H1 (cell line): ENCODE data around the gene GABRG3. TPM values are rescaled to one million over a fixed set of nuclear protein-coding genes. Genes with fewer than 3 reads are reported as not detected.

ENCODE experiments used
- CTCF ChIA-PET: fragments of 300-600 bp; sonication (Branson Sonifier 250); formaldehyde crosslinking; loops from one replicate; lab custom pipeline; 2021; ENCODE audit not compliant: partially characterized antibody; lab: Charles Lee
- POLR2A ChIA-PET: fragments of 300-600 bp; sonication (Branson Sonifier 250); formaldehyde crosslinking; loops from one replicate; lab custom pipeline; 2021; ENCODE audit warnings: inconsistent platforms; ENCODE audit not compliant: partially characterized antibody; lab: Charles Lee
- DNase-seq, 2 experiments: peaks; one replicate each; pipeline versions ENCODE4 v3.0.0 to v3.0.0-alpha.2; 2010 to 2022; ENCODE audit warnings: low spot score in 2 of 2, low read depth in 1 of 2, mixed read lengths in 1 of 2
- FAIRE-seq: peaks from 2 replicates; lab custom pipeline; 2011; peaks lifted over from hg19 to GRCh38; lab: Jason Lieb, UNC
- H2AFZ ChIP-seq: 2 replicates; pipeline ENCODE4 v1.8.1; 2012; ENCODE audit warnings: low read length, inconsistent platforms
- H2AK5ac ChIP-seq: 2 replicates; pipeline ENCODE4 v1.6.1; 2013; ENCODE audit warnings: low read depth, low read length
- H2BK120ac ChIP-seq: replicated peaks from 2 replicates; pipeline ENCODE3; 2013; ENCODE audit warnings: low read depth, low read length, inconsistent platforms
- H2BK12ac ChIP-seq: 2 replicates; pipeline ENCODE4 v1.6.1; 2013; ENCODE audit warnings: low read depth, low read length
- H2BK15ac ChIP-seq: 2 replicates; pipeline ENCODE4 v1.6.1; 2013; ENCODE audit warnings: low read length
- H2BK20ac ChIP-seq: 2 replicates; pipeline ENCODE4 v1.6.1; 2013; ENCODE audit warnings: low read length
- H2BK5ac ChIP-seq: 2 replicates; pipeline ENCODE4 v1.6.1; 2013; ENCODE audit warnings: low read depth, low read length
- H3K14ac ChIP-seq: 2 replicates; pipeline ENCODE4 v1.6.1; 2013; ENCODE audit warnings: inconsistent platforms; ENCODE audit not compliant: insufficient read length
- H3K18ac ChIP-seq: 2 replicates; pipeline ENCODE4 v1.6.1; 2013; ENCODE audit warnings: low read length; ENCODE audit errors: extremely low read depth
- H3K23ac ChIP-seq: 2 replicates; pipeline ENCODE4 v1.6.1; 2013; ENCODE audit warnings: inconsistent platforms; ENCODE audit not compliant: insufficient read length
- H3K23me2 ChIP-seq: 2 replicates; pipeline ENCODE4 v1.6.1; 2013; ENCODE audit warnings: low read depth, low read length
- H3K27ac ChIP-seq: 2 replicates; pipeline ENCODE4 v1.6.1; 2011; ENCODE audit warnings: low read depth, low read length, inconsistent platforms
- H3K27me3 ChIP-seq, 4 experiments: replicated peaks in 1 of 4; 1 replicate in 1 of 4; 2 replicates in 3 of 4; pipeline versions ENCODE4 v1.6.1 to v1.8.1; 2011 to 2013; ENCODE audit warnings: low read length in 3 of 4, mild to moderate bottlenecking in 3 of 4, inconsistent platforms in 2 of 4, mixed read lengths in 2 of 4, moderate library complexity in 1 of 4; ENCODE audit not compliant: control insufficient read depth in 3 of 4, insufficient read depth in 3 of 4; ENCODE audit errors: extremely low read depth in 1 of 4
- H3K36me3 ChIP-seq, 4 experiments: 2 replicates each; pipeline versions ENCODE4 v1.6.1 to v1.8.1; 2011 to 2013; ENCODE audit warnings: mild to moderate bottlenecking in 4 of 4, low read length in 3 of 4, moderate library complexity in 2 of 4, control low read depth in 1 of 4, inconsistent platforms in 1 of 4; ENCODE audit not compliant: insufficient read depth in 4 of 4, control insufficient read depth in 2 of 4
- H3K4ac ChIP-seq: replicated peaks from 2 replicates; pipeline ENCODE3; 2013; ENCODE audit warnings: low read length, low read depth, mixed read lengths, inconsistent platforms; ENCODE audit not compliant: insufficient read length
- H3K4me1 ChIP-seq, 4 experiments: replicated peaks in 1 of 4; 1 replicate in 1 of 4; 2 replicates in 3 of 4; pipeline versions ENCODE4 v1.6.1 to v1.8.1; 2011 to 2013; ENCODE audit warnings: low read length in 3 of 4, inconsistent platforms in 2 of 4, mixed read lengths in 1 of 4; ENCODE audit not compliant: insufficient read depth in 4 of 4, control insufficient read depth in 3 of 4
- H3K4me2 ChIP-seq, 2 experiments: 2 replicates each; pipeline versions ENCODE4 v1.6.1 to v1.8.1; 2011 to 2013; ENCODE audit warnings: low read depth in 2 of 2, low read length in 2 of 2, control low read depth in 1 of 2, inconsistent platforms in 1 of 2, mild to moderate bottlenecking in 1 of 2; ENCODE audit not compliant: insufficient read depth in 1 of 2
- H3K4me3 ChIP-seq, 4 experiments: fragments of 200-600, 300-600 bp in 1 of 4; sonication (generic), shearing (Covaris generic), sonication (Bioruptor Twin) in 1 of 4; 2 replicates each; pipeline versions ENCODE4 v1.5.1 to v1.8.1; 2011 to 2016; ENCODE audit warnings: low read length in 4 of 4, low read depth in 3 of 4, control low read depth in 2 of 4, inconsistent platforms in 2 of 4, mild to moderate bottlenecking in 2 of 4, mixed read lengths in 1 of 4, moderate library complexity in 1 of 4; ENCODE audit not compliant: insufficient read depth in 2 of 4; ENCODE audit errors: extremely low read depth in 1 of 4
- H3K56ac ChIP-seq: replicated peaks from 2 replicates; pipeline ENCODE3; 2013; ENCODE audit warnings: low read depth, mild to moderate bottlenecking, mixed read lengths, low read length, inconsistent platforms; ENCODE audit not compliant: insufficient read length
- H3K79me1 ChIP-seq: 2 replicates; pipeline ENCODE4 v1.6.1; 2013; ENCODE audit warnings: low read depth, low read length, control low read depth
- H3K79me2 ChIP-seq, 2 experiments: 2 replicates each; pipeline versions ENCODE4 v1.6.1 to v1.8.1; 2012 to 2013; ENCODE audit warnings: low read length in 2 of 2, mild to moderate bottlenecking in 2 of 2, inconsistent platforms in 1 of 2; ENCODE audit not compliant: insufficient read depth in 2 of 2, control insufficient read depth in 1 of 2
- H3K9ac ChIP-seq, 4 experiments: replicated peaks in 1 of 4; 1 replicate in 1 of 4; 2 replicates in 3 of 4; pipeline versions ENCODE4 v1.6.1 to v1.8.1; 2011 to 2013; ENCODE audit warnings: low read depth in 3 of 4, low read length in 3 of 4, control low read depth in 2 of 4, mild to moderate bottlenecking in 2 of 4, moderate library complexity in 2 of 4, inconsistent platforms in 1 of 4; ENCODE audit errors: extremely low read depth in 1 of 4
- H3K9me3 ChIP-seq, 2 experiments: 2 replicates each; pipeline versions ENCODE4 v1.6.1 to v1.8.1; 2012 to 2013; ENCODE audit warnings: mild to moderate bottlenecking in 2 of 2, moderate library complexity in 2 of 2, control low read depth in 1 of 2, inconsistent platforms in 1 of 2, low read depth in 1 of 2, low read length in 1 of 2, mixed read lengths in 1 of 2; ENCODE audit not compliant: insufficient read depth in 2 of 2
- H4K20me1 ChIP-seq, 2 experiments: replicated peaks in 1 of 2; 2 replicates each; pipeline versions ENCODE3 to v1.8.1; 2011 to 2013; ENCODE audit warnings: inconsistent platforms in 2 of 2, low read length in 2 of 2, mild to moderate bottlenecking in 1 of 2; ENCODE audit not compliant: insufficient read depth in 2 of 2, control insufficient read depth in 1 of 2
- H4K5ac ChIP-seq: 2 replicates; pipeline ENCODE4 v1.6.1; 2013; ENCODE audit warnings: low read length, low read depth, mixed read lengths, inconsistent platforms; ENCODE audit not compliant: insufficient read length
- H4K8ac ChIP-seq: 2 replicates; pipeline ENCODE4 v1.8.0; 2013; ENCODE audit warnings: mild to moderate bottlenecking, moderate library complexity, low read length, inconsistent platforms; ENCODE audit not compliant: insufficient read depth; ENCODE audit errors: extremely low read depth
- H4K91ac ChIP-seq: replicated peaks from 2 replicates; pipeline ENCODE3; 2013; ENCODE audit warnings: low read length, mixed read lengths, inconsistent platforms; ENCODE audit not compliant: insufficient read length
- ATF2 ChIP-seq: IDR thresholded peaks from 2 replicates; pipeline ENCODE4 v1.6.1; 2012; ENCODE audit warnings: low read length, inconsistent platforms
- BACH1 ChIP-seq: IDR thresholded peaks from 2 replicates; pipeline ENCODE4 v1.6.1; 2012; ENCODE audit warnings: low read length, improper control_type of control experiment
- CBX8 ChIP-seq: fragments of 300-800, 300-1000 bp; sonication (generic); IDR thresholded peaks from 2 replicates; pipeline ENCODE4 v1.7.1; 2016; ENCODE audit warnings: low read depth, low read length, borderline replicate concordance
- CTCF ChIP-seq, 3 experiments: IDR thresholded peaks; 1 replicate in 2 of 3; 2 replicates in 1 of 3; pipeline versions ENCODE4 v1.5.1 to v1.6.1; 2011; ENCODE audit warnings: low read length in 3 of 3, mild to moderate bottlenecking in 3 of 3, inconsistent platforms in 2 of 3, low read depth in 1 of 3, moderate library complexity in 1 of 3; ENCODE audit not compliant: insufficient read depth in 1 of 3; ENCODE audit errors: control extremely low read depth in 1 of 3
- USF2 ChIP-seq: IDR thresholded peaks from 2 replicates; pipeline ENCODE4 v1.6.1; 2011; ENCODE audit warnings: low read length, improper control_type of control experiment
- WGBS, 2 experiments: shearing (Covaris generic) in 1 of 2; methylation state at CpG; one replicate each; pipeline versions ENCODE4 v1.1.6 to v1.1.7; 2013 to 2015; ENCODE audit warnings: low lambda C conversion rate in 2 of 2, mixed read lengths in 2 of 2, inconsistent platforms in 1 of 2, low coverage in 1 of 2, missing lambda C conversion rate in 1 of 2; ENCODE audit not compliant: insufficient replicate concordance in 2 of 2, insufficient coverage in 1 of 2, insufficient read length in 1 of 2; ENCODE audit errors: extremely low coverage in 1 of 2, missing lambda C conversion rate in 1 of 2; 5-methylcytosine and 5-hydroxymethylcytosine counted together
- polyA plus RNA-seq, 7 experiments: library from polyadenylated mRNA; depleted of rRNA in 3 of 7; stranded (reverse) in 5 of 7; unstranded in 2 of 7; fragments of >200 nt in 5 of 7; fragments of 200-250 nt in 2 of 7; gene quantifications; 1 replicate in 5 of 7; 2 replicates in 1 of 7; 4 replicates in 1 of 7; pipeline versions ENCODE4 v1.2.1 to v1.2.3, GENCODE V29; 2011 to 2013; ENCODE audit warnings: missing spikeins in 2 of 7, mixed read lengths in 2 of 7
- total RNA-seq: library from RNA; stranded (reverse); fragmentation: NEBNext Ultra II Directional; extraction: Animal tissue kit (Norgen Biotek cat#: 25700); gene quantifications from 2 replicates; pipeline ENCODE4 v1.2.1, GENCODE V29; 2021

Gene GABRG3
- total and polyA plus RNA-seq, 2 of the 8 experiments (the other 6 are each of a cell fraction or from before 2014, with no cell fraction given): 0.17 to 0.80 TPM

GRCh38 chr15:27050163-27050562 is 79.2 kb downstream of the GABRG3 start:
- no peaks in the 10 kb centered on the region for H3K4me1 ChIP-seq
- no peaks in the 10 kb centered on the region for H3K27me3 ChIP-seq
- H3K56ac ChIP-seq: no peak overlapping the region
- H2BK12ac ChIP-seq: no peak overlapping the region
- no peak overlapping the region for H2BK15ac ChIP-seq
- FAIRE-seq (no peak), DNase-seq (no peak)
- H2BK20ac ChIP-seq: no peak overlapping the region
- no peak overlapping the region for H3K27ac ChIP-seq
- ChIA-PET POLR2A (no interaction called here), CTCF (interaction anchor here (1.0 to 4.0 kb wide), 6 partner anchors 8 to 32 kb away, joined by 3 to 39 read pairs (median 4); no protein-coding TSS in a partner anchor)
- no peaks in the 10 kb centered on the region for H3K23me2 ChIP-seq
- no peaks in the 10 kb centered on the region for H4K20me1 ChIP-seq
- H3K9me3 ChIP-seq: 0 out of 4 replicates have a peak, but pooled peaks cover 0 to 4% of the 10 kb centered on the region in 2 experiments
- no peak overlapping the region for H4K91ac ChIP-seq
- H2AFZ ChIP-seq: no peak overlapping the region
- no peak overlapping the region for H4K5ac ChIP-seq
- no peak overlapping the region for H2BK120ac ChIP-seq
- H2AK5ac ChIP-seq: no peak overlapping the region
- no peak overlapping the region for H3K4ac ChIP-seq
- H3K9ac ChIP-seq: no peak overlapping the region
- no peak overlapping the region for H3K4me3 ChIP-seq
- H3K4me2 ChIP-seq: no peak overlapping the region
- no peak overlapping the region for H3K18ac ChIP-seq
- no peak overlapping the region for H3K23ac ChIP-seq
- H3K14ac ChIP-seq: no peak overlapping the region
- no peaks in the 10 kb centered on the region for H3K36me3 ChIP-seq
- WGBS, 2 experiments: 78% methylated on average over 4 of the region's 4 CpGs; no CpG with 5 or more reads in 1 of the 2 experiments
- no peak for TF ChIP-seq BACH1
- TF ChIP-seq ATF2: no peak
- no peak for TF ChIP-seq USF2
- peak in 1 of 3 experiments; percentile 12; a peak in 1 of 4 replicates for TF ChIP-seq CTCF (IDR thresholded peaks at IDR 0.05; ENCODE audit: control extremely low read depth in 1 of 3, insufficient read depth in 1 of 3, low read depth in 1 of 3, low read length in 3 of 3)
- TF ChIP-seq CBX8: no peak
- no peaks in the 10 kb centered on the region for H3K79me2 ChIP-seq
- H2BK5ac ChIP-seq: no peak overlapping the region
- H4K8ac ChIP-seq: no peak overlapping the region
- H3K79me1 ChIP-seq: no peaks in the 10 kb centered on the region
